ENCODE measurements around the gene CTXND1. TPM values are rescaled to one million over a fixed set of nuclear protein-coding genes. Genes with fewer than 3 reads are reported as not detected.

CTXND1 gene
- total and polyA plus RNA-seq, 2 of the 8 experiments (the other 6 are each of a cell fraction or from before 2014, with no cell fraction given), result 0.03 TPM; not detected in 1

DNA sequence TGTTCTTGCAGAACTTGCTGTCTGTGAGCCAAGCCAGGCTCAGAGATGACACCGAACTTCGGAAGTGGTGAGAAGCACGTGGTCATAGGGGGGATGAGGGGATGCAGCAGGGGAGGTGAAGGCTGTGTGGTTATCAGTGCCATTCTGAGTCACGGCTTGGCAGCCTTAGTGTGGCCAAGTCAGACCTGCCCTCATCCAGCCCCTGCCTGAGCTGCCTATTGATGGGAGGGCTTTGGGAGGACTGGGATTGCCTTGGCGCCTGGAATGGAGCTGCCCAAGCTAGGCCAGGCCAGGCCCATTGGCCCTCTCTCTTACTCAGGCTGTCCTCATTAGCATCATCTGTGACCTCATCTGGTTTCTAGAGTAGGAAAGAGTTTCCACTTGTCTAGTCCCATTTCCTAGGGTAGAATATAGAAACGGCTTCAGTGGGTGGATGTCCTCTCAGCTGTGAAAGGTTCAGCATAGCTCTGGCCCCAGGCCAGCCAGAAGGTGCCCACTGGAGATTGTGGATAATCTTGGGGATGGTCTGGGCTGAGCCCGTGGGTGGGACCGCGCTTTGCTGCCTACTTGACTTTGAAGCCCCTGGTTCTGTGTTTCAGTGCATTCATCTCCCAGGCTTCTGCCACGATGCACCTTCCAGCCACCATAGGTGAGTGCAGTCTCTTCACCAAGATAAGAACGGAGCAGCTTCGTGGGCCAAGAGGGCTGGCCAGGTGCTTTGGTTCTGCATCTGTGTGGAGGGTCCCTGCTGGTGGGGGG lies 92.0 kb downstream of the CTXND1 start:
- Histone ChIP-seq H3K18ac (ENCODE audit: extremely low read depth, low read length) (no peak overlapping the region), H3K79me2 (ENCODE audit: control insufficient read depth in 1 of 2, insufficient read depth in 2 of 2, low read length in 2 of 2) (no peaks in the 10 kb centered on the region), H2BK120ac (replicated peaks; ENCODE audit: low read depth, low read length) (no peak overlapping the region), H3K9me3 (ENCODE audit: insufficient read depth in 2 of 2, low read depth in 1 of 2, low read length in 1 of 2) (no peaks in the 10 kb centered on the region), H4K20me1 (replicated peaks in 1 of 2; ENCODE audit: control insufficient read depth in 1 of 2, insufficient read depth in 2 of 2, low read length in 2 of 2) (no peaks in the 10 kb centered on the region), H3K79me1 (ENCODE audit: low read depth, low read length) (peaks cover under 1% of the 10 kb centered on the region; the same call in 1 of the 2 replicates), H3K23me2 (ENCODE audit: low read depth, low read length) (no peaks in the 10 kb centered on the region), H4K91ac (replicated peaks; ENCODE audit: insufficient read length, low read length) (no peak overlapping the region), H2AK5ac (ENCODE audit: low read depth, low read length) (no peak overlapping the region), H2BK15ac (ENCODE audit: low read length) (no peak overlapping the region), H3K14ac (ENCODE audit: insufficient read length) (no peak overlapping the region), H2BK5ac (ENCODE audit: low read depth, low read length) (no peak overlapping the region), H3K9ac (replicated peaks in 1 of 4; ENCODE audit: extremely low read depth in 1 of 4, low read depth in 3 of 4, low read length in 3 of 4) (no peak overlapping the region), H3K56ac (replicated peaks; ENCODE audit: insufficient read length, low read depth, low read length) (no peak overlapping the region), H3K4me3 (ENCODE audit: extremely low read depth in 1 of 4, insufficient read depth in 2 of 4, low read depth in 3 of 4, low read length in 4 of 4) (no peak overlapping the region), H3K4me1 (replicated peaks in 1 of 4; ENCODE audit: control insufficient read depth in 3 of 4, insufficient read depth in 4 of 4, low read length in 3 of 4) (no peaks in the 10 kb centered on the region; a peak in 2 of 7 replicates), H3K27me3 (replicated peaks in 1 of 4; ENCODE audit: control insufficient read depth in 3 of 4, extremely low read depth in 1 of 4, insufficient read depth in 3 of 4, low read length in 3 of 4) (no peaks in the 10 kb centered on the region), H3K36me3 (ENCODE audit: control insufficient read depth in 2 of 4, insufficient read depth in 4 of 4, low read length in 3 of 4) (peaks cover 2 to 11% (median 4%) of the 10 kb centered on the region in 4 experiments; a peak in 4 of 8 replicates), H3K23ac (ENCODE audit: insufficient read length) (no peak overlapping the region), H2BK12ac (ENCODE audit: low read depth, low read length) (no peak overlapping the region), H2BK20ac (ENCODE audit: low read length) (no peak overlapping the region), H4K5ac (ENCODE audit: insufficient read length, low read depth, low read length) (no peak overlapping the region), H4K8ac (ENCODE audit: extremely low read depth, insufficient read depth, low read length) (no peak overlapping the region), H2AFZ (ENCODE audit: low read length) (no peak overlapping the region), H3K27ac (ENCODE audit: low read depth, low read length) (no peak overlapping the region), H3K4me2 (ENCODE audit: insufficient read depth in 1 of 2, low read depth in 2 of 2, low read length in 2 of 2) (no peak overlapping the region), H3K4ac (replicated peaks; ENCODE audit: insufficient read length, low read depth, low read length) (no peak overlapping the region)
- CTCF ChIA-PET (ENCODE audit: partially characterized antibody), result interaction anchor here (1.2 to 1.5 kb wide), 3 partner anchors 14 to 71 kb away, joined by 3 to 7 read pairs (median 4); no protein-coding TSS in a partner anchor
- FAIRE-seq, result no peak
- POLR2A ChIA-PET (ENCODE audit: partially characterized antibody), result interaction anchor here (1.2 to 1.5 kb wide), 2 partner anchors 12 to 101 kb away, joined by 4 to 6 read pairs; partner anchors contain the start of gene ZFAND6
- no peak for DNase-seq (ENCODE audit: low read depth in 1 of 2, low spot score in 2 of 2)
- 92% methylated on average over 12 of the region's 12 CpGs; no CpG with 5 or more reads in 1 of the 2 experiments for WGBS, 2 experiments (ENCODE audit: extremely low coverage in 1 of 2, insufficient coverage in 1 of 2, insufficient read length in 1 of 2, insufficient replicate concordance in 2 of 2, low coverage in 1 of 2, low lambda C conversion rate in 2 of 2, missing lambda C conversion rate in 1 of 2)
- no peak for TF ChIP-seq TEAD4 (IDR thresholded peaks at IDR 0.05; ENCODE audit: low read depth, low read length)
- no peak for TF ChIP-seq SAP30 (IDR thresholded peaks at IDR 0.05; ENCODE audit: insufficient read depth, insufficient replicate concordance, low read length)
- TF ChIP-seq JUN (IDR thresholded peaks at IDR 0.05; ENCODE audit: low read depth, low read length), result no peak
- no peak for TF ChIP-seq SRF (IDR thresholded peaks at IDR 0.05; ENCODE audit: low read depth, low read length)
- TF ChIP-seq, protein P1, sequence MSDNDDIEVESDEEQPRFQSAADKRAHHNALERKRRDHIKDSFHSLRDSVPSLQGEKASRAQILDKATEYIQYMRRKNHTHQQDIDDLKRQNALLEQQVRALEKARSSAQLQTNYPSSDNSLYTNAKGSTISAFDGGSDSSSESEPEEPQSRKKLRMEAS (IDR thresholded peaks at IDR 0.05), result no peak
- no peak for TF ChIP-seq TCF12 (IDR thresholded peaks at IDR 0.05; ENCODE audit: low read depth, low read length)
- TF ChIP-seq CREB1 (IDR thresholded peaks at IDR 0.05), result no peak
- no peak for TF ChIP-seq KDM4A (IDR thresholded peaks at IDR 0.05; ENCODE audit: low read depth, low read length, severe bottlenecking)
- TF ChIP-seq, protein P2, sequence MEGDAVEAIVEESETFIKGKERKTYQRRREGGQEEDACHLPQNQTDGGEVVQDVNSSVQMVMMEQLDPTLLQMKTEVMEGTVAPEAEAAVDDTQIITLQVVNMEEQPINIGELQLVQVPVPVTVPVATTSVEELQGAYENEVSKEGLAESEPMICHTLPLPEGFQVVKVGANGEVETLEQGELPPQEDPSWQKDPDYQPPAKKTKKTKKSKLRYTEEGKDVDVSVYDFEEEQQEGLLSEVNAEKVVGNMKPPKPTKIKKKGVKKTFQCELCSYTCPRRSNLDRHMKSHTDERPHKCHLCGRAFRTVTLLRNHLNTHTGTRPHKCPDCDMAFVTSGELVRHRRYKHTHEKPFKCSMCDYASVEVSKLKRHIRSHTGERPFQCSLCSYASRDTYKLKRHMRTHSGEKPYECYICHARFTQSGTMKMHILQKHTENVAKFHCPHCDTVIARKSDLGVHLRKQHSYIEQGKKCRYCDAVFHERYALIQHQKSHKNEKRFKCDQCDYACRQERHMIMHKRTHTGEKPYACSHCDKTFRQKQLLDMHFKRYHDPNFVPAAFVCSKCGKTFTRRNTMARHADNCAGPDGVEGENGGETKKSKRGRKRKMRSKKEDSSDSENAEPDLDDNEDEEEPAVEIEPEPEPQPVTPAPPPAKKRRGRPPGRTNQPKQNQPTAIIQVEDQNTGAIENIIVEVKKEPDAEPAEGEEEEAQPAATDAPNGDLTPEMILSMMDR (IDR thresholded peaks at IDR 0.05; ENCODE audit: control extremely low read depth in 1 of 3, insufficient read depth in 1 of 3, low read depth in 1 of 3, low read length in 3 of 3), result no peak
- TF ChIP-seq KDM1A (IDR thresholded peaks at IDR 0.05; ENCODE audit: borderline replicate concordance, low read length), result no peak

All from H1 (cell line).